Calu3 (cell line): Measurements from ENCODE around the gene PPP3R1. TPM values are rescaled to one million over a fixed set of nuclear protein-coding genes. Genes with fewer than 3 reads are reported as not detected.

Source experiments
- BruUV-seq: library from RNA; stranded (reverse); fragments of 400-500 nt; replicated peaks from 2 replicates; lab custom pipeline; 2021; lab: Mats Ljungman, UMichigan
- CTCF ChIA-PET: fragments of 300-600 bp; sonication (Branson Sonifier 250); formaldehyde crosslinking; loops from one replicate; lab custom pipeline; 2022; ENCODE audit warnings: antibody characterized with exemption; lab: Charles Lee
- DNase-seq: peaks from one replicate; pipeline ENCODE4 v3.0.0; 2022
- H3K27ac Mint-ChIP-seq: one replicate; pipeline ENCODE4 v1.8.0; 2022; ENCODE audit warnings: mixed read lengths; ENCODE audit not compliant: unreplicated experiment
- H3K27me3 Mint-ChIP-seq: one replicate; pipeline ENCODE4 v1.8.0; 2022; ENCODE audit warnings: mixed read lengths; ENCODE audit not compliant: unreplicated experiment
- H3K36me3 Mint-ChIP-seq: one replicate; pipeline ENCODE4 v1.8.0; 2022; ENCODE audit warnings: mild to moderate bottlenecking, moderate library complexity, mixed read lengths; ENCODE audit not compliant: insufficient read depth, unreplicated experiment
- H3K4me1 Mint-ChIP-seq: one replicate; pipeline ENCODE4 v1.8.0; 2022; ENCODE audit warnings: mild to moderate bottlenecking, low read depth, mixed read lengths; ENCODE audit not compliant: unreplicated experiment
- H3K4me3 Mint-ChIP-seq: one replicate; pipeline ENCODE4 v1.8.0; 2022; ENCODE audit warnings: mild to moderate bottlenecking, low read depth, moderate library complexity, mixed read lengths; ENCODE audit not compliant: unreplicated experiment
- H3K9me3 Mint-ChIP-seq: one replicate; pipeline ENCODE4 v1.8.0; 2022; ENCODE audit warnings: low read depth, mixed read lengths; ENCODE audit not compliant: unreplicated experiment
- intact Hi-C: fragments of 100-400 bp; cut with micrococcal nuclease; formaldehyde crosslinking; loops from one replicate; pipeline ENCODE4 v1.10.0; 2022; ENCODE audit not compliant: unreplicated experiment
- total RNA-seq: library from RNA; stranded (reverse); gene quantifications from 2 replicates; pipeline ENCODE4 v1.2.3, GENCODE V29; 2022
- TF ChIP-seq, protein P1 (sequence below): fragments of 200-600 bp; IDR thresholded peaks from one replicate; pipeline ENCODE4 v1.8.0; 2022; ENCODE audit warnings: antibody characterized with exemption; ENCODE audit not compliant: unreplicated experiment

Gene PPP3R1
- total RNA-seq, 1 experiment from 2014 or later = 63.4 TPM

DNA sequence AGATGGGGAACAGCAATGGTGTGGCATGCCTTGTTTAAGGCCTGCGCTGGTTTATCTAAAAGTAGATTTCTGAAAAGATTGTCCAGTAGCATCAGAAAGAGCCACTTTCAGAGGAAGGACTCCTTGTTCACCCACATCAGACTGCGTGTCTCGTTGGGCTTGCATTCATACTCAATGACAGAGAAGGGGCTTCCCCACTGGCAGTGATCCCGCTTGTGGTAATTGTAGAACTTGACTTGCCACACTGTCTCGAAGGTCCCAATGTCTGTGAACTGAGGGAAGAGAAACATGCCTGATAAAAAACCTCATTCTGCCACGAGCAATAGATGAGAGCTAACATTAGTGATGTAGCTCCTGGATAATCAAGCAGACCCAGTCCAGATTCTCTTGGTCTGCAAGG, 41.4 kb upstream of the PPP3R1 start:
- Mint-ChIP-seq H3K27me3 (peaks cover 4% of the 10 kb centered on the region), H3K36me3 (no peaks in the 10 kb centered on the region), H3K4me3 (no peak overlapping the region), H3K4me1 (no peaks in the 10 kb centered on the region), H3K9me3 (no peaks in the 10 kb centered on the region), H3K27ac (no peak overlapping the region)
- no TSS peak for BruUV-seq
- intact Hi-C loops = no loop called here
- TF ChIP-seq, protein P1, sequence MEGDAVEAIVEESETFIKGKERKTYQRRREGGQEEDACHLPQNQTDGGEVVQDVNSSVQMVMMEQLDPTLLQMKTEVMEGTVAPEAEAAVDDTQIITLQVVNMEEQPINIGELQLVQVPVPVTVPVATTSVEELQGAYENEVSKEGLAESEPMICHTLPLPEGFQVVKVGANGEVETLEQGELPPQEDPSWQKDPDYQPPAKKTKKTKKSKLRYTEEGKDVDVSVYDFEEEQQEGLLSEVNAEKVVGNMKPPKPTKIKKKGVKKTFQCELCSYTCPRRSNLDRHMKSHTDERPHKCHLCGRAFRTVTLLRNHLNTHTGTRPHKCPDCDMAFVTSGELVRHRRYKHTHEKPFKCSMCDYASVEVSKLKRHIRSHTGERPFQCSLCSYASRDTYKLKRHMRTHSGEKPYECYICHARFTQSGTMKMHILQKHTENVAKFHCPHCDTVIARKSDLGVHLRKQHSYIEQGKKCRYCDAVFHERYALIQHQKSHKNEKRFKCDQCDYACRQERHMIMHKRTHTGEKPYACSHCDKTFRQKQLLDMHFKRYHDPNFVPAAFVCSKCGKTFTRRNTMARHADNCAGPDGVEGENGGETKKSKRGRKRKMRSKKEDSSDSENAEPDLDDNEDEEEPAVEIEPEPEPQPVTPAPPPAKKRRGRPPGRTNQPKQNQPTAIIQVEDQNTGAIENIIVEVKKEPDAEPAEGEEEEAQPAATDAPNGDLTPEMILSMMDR = no peak
- no peak for DNase-seq
- CTCF ChIA-PET = interaction anchor here (0.8 kb wide), 1 partner anchor 171 kb away, joined by 5 read pairs; no protein-coding TSS in a partner anchor

DNA sequence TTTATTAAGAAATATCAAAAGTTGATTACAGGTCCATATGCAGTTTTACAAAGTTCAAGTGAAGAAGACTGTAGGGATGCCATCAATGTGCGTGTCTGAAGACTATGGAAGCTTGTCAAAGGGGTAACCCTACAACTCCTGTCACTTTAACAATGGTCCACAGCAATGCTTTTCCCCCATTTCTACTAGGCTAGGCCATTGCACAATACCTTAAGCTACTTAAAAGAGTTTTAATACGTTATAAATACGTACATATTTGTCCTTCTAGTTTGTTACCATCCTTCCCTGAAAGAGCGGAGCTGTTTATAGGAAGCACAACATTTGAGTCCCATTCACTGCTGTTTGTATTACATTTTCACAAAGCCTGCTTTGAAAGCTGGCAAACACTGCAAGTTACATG, 40.7 kb upstream of the PPP3R1 start:
- intact Hi-C loops = no loop called here

GRCh38 chr2:68292108-68292710, 39.9 kb upstream of the PPP3R1 start:
- no peaks in the 10 kb centered on the region for H3K9me3 Mint-ChIP-seq
- H3K4me1 Mint-ChIP-seq = no peaks in the 10 kb centered on the region
- H3K36me3 Mint-ChIP-seq = no peaks in the 10 kb centered on the region
- H3K27ac Mint-ChIP-seq = no peak overlapping the region
- no peak overlapping the region for H3K4me3 Mint-ChIP-seq
- intact Hi-C loops = no loop called here
- DNase-seq = peak; percentile 20
- peaks cover 18% of the 10 kb centered on the region for H3K27me3 Mint-ChIP-seq
- TF ChIP-seq, protein P1 = peak; percentile 42
- no TSS peak for BruUV-seq
- CTCF ChIA-PET = interaction anchor here (0.9 to 1.8 kb wide), 3 partner anchors 9 to 170 kb away, joined by 3 to 10 read pairs (median 8); no protein-coding TSS in a partner anchor

More for the DNA sequence above, 40.7 kb upstream of the PPP3R1 start:
- peaks cover 11% of the 10 kb centered on the region for H3K27me3 Mint-ChIP-seq
- H3K27ac Mint-ChIP-seq = no peak overlapping the region
- H3K4me1 Mint-ChIP-seq = no peaks in the 10 kb centered on the region
- DNase-seq = no peak
- BruUV-seq = no TSS peak
- no peaks in the 10 kb centered on the region for H3K36me3 Mint-ChIP-seq
- CTCF ChIA-PET = interaction anchor here (0.5 to 1.8 kb wide), 2 partner anchors 17 to 171 kb away, joined by 3 to 10 read pairs; no protein-coding TSS in a partner anchor
- no peaks in the 10 kb centered on the region for H3K9me3 Mint-ChIP-seq
- TF ChIP-seq, protein P1 = no peak
- H3K4me3 Mint-ChIP-seq = no peak overlapping the region

DNA sequence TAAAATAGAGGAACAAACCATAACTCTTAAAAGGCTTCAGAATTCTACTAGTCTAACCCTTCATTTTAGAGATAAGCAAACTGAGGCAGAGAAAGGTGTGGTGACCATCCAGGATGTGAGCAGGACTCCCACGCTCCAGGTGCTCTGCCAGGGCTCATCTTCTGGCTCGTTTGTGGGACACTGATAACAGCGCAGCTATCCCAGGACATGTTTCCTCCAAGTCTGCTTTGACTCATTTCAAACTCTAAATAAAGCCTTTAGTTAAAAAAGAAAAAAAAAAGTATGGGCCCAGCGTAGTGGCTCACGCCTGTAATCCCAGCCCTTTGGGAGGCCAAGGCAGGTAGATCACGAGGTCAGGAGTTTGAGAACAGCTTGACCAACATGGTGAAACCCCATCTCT, 39.0 kb upstream of the PPP3R1 start:
- no peaks in the 10 kb centered on the region for H3K4me1 Mint-ChIP-seq
- H3K9me3 Mint-ChIP-seq = no peaks in the 10 kb centered on the region
- peaks cover 24% of the 10 kb centered on the region for H3K27me3 Mint-ChIP-seq
- TF ChIP-seq, protein P1 = no peak
- intact Hi-C loops = no loop called here
- no peaks in the 10 kb centered on the region for H3K36me3 Mint-ChIP-seq
- no peak overlapping the region for H3K4me3 Mint-ChIP-seq
- CTCF ChIA-PET = interaction anchor here (0.7 to 1.8 kb wide), 3 partner anchors 9 to 169 kb away, joined by 5 to 10 read pairs (median 8); no protein-coding TSS in a partner anchor
- BruUV-seq = no TSS peak
- H3K27ac Mint-ChIP-seq = no peak overlapping the region
- DNase-seq = no peak
